ENCODE measurements around the gene ABR.

The ABR gene

GRCh38 chr17:1082579-1082978 is 97.2 kb downstream of the ABR start:
- no peak for TF ChIP-seq CTCF (IDR thresholded peaks at IDR 0.05)

GRCh38 chr17:1078831-1079561 is 100.8 kb downstream of the ABR start:
- TF ChIP-seq CTCF (IDR thresholded peaks at IDR 0.05): no peak

DNA sequence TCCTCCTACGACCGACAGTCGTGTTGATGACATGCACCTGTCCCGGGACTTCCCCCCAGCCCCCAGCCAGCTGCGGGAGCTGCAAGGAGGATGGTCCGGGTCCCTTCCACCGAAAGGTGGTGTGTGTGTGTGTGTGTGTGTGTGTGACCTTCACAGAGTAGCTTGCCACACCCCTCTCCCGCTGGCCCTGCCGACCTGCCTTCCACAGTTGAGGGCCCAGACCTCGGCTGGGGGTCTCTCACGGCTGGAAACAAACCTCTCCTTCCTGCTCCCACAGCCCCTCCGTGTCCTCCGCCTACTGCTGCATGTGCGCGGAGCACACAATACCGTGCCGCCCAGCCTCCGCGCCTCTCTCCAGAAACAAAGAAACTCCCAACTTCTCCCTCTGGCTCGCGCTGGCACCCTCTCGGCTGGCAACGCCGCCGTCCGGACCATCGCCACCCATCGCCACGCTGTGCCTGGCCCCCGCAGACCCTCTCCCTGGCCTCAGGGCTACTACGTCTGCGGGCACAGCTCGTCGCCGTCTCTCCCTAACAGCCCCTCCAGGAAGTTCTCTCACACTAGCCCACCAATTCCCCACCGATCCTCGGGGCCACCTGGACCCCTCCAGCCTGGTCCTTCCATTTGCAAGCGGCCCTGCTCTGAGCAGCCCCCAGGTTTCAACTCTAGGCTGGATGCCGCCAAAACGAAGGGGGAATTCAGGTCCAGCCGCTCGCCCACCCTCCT is 101.6 kb downstream of the ABR start:
- TF ChIP-seq CTCF (IDR thresholded peaks at IDR 0.05): no peak

DNA sequence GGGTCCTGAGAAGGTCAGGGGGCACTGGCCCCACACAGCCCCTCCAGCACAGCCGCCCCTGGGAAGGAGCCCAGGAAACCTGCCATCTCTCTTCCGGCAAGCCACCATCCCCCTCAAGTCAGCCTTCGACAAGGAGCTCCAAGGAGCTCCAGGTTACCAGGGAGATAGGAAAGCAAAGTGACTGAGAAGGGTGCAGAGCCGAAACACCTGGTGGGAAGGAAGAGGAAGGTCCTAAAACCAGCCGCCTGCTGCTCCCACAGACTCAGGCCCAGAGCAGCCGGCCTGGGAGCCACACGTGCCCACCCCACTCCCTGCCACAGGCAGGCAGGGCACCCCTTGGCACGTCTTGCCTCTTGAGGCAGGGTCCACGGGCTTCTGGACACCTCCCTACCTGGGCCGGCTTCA is 102.2 kb downstream of the ABR start:
- no peak for TF ChIP-seq CTCF (IDR thresholded peaks at IDR 0.05)

DNA sequence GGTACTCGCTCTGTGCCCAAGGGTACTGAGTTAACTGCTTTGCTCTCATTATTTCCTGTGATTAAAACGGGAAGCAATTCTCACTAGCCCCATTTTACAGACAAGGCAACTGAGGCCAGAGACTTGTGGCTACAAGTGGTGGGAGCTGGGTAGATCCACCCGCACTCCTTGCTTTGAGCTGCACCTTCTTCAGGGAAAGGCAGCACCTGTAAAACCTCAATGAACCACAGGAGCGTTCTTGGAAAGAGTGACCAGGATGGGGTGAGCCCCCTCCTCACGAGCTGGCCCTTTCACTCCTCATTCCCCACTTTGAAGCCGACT is 102.8 kb downstream of the ABR start:
- TF ChIP-seq CTCF (IDR thresholded peaks at IDR 0.05): no peak

- TF ChIP-seq CTCF (IDR thresholded peaks at IDR 0.05): no peak
Measured at GRCh38 chr17:1076299-1076981, 103.3 kb downstream of the ABR start.

GRCh38 chr17:1074886-1075605 is 104.7 kb downstream of the ABR start:
- no peak for TF ChIP-seq CTCF (IDR thresholded peaks at IDR 0.05)
